ENCODE data around the gene CAMK1D.

DNA sequence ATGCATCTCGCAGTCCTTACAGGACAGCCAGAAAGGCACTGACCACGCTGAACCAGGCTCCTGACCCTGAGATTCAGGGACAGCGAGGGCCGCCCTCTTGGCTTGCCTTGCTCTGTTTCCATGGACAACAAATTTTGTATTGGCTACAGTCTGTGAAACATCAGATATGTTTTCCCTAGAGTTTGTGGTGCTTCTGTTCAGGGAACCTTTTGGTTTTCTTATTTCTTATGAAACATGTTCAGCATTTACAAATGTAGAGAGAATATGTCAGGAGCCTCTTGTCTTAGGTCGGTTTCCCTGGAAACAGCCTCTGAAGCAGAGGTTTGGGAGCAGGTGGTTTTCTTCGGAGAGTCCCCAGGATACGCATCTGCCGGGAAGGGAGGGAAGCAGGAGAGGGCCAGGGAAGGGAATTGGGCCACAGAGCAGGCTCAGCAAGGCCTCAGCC, 392.0 kb downstream of the CAMK1D start:
- TF ChIP-seq, protein P1, sequence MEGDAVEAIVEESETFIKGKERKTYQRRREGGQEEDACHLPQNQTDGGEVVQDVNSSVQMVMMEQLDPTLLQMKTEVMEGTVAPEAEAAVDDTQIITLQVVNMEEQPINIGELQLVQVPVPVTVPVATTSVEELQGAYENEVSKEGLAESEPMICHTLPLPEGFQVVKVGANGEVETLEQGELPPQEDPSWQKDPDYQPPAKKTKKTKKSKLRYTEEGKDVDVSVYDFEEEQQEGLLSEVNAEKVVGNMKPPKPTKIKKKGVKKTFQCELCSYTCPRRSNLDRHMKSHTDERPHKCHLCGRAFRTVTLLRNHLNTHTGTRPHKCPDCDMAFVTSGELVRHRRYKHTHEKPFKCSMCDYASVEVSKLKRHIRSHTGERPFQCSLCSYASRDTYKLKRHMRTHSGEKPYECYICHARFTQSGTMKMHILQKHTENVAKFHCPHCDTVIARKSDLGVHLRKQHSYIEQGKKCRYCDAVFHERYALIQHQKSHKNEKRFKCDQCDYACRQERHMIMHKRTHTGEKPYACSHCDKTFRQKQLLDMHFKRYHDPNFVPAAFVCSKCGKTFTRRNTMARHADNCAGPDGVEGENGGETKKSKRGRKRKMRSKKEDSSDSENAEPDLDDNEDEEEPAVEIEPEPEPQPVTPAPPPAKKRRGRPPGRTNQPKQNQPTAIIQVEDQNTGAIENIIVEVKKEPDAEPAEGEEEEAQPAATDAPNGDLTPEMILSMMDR (IDR thresholded peaks at IDR 0.05; ENCODE audit: extremely low read depth in 1 of 2, insufficient read depth in 1 of 2, low read depth in 1 of 2, low read length in 2 of 2), result no peak
- TF ChIP-seq POLR2AphosphoS5 (IDR thresholded peaks at IDR 0.05; ENCODE audit: insufficient read depth, low read depth, low read length) (no peak), EZH2 (IDR thresholded peaks at IDR 0.05; ENCODE audit: borderline replicate concordance, low read depth, low read length, severe bottlenecking) (no peak), GATA2 (IDR thresholded peaks at IDR 0.05; ENCODE audit: insufficient read depth, insufficient read length, low read depth, low read length) (no peak), POLR2A (IDR thresholded peaks at IDR 0.05; ENCODE audit: low read depth, low read length) (no peak), JUN (IDR thresholded peaks at IDR 0.05; ENCODE audit: borderline replicate concordance, insufficient read depth, insufficient read length, low read depth) (no peak), FOS (IDR thresholded peaks at IDR 0.05; ENCODE audit: borderline replicate concordance, insufficient read depth, low read length) (no peak), MYC (IDR thresholded peaks at IDR 0.05; ENCODE audit: low read depth, low read length) (no peak)
- TF ChIP-seq, protein P2, sequence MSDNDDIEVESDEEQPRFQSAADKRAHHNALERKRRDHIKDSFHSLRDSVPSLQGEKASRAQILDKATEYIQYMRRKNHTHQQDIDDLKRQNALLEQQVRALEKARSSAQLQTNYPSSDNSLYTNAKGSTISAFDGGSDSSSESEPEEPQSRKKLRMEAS (IDR thresholded peaks at IDR 0.05; ENCODE audit: insufficient read depth, insufficient read length), result no peak

Measured in endothelial cell of umbilical vein (primary cell).